Suppressor macrophage treated with lipopolysaccharide for 4 hours (primary cell): Measurements from ENCODE around the gene LBP.
A peak's percentile ranks its signal among the peaks of the same experiment; 100 is the strongest.
"Not testable (repeated sequence)": the region's sequence is repeated elsewhere in the genome, so short reads cannot be mapped to it uniquely, and the experiment has no call there.

Experiments
- DNase-seq: peaks from one replicate; pipeline ENCODE4 v3.0.0-alpha.2; 2020

Gene LBP

GRCh38 chr20:38402089-38402488 lies 55.8 kb downstream of the LBP start:
- no peak for DNase-seq

- no peak for DNase-seq
Measured at GRCh38 chr20:38402816-38403215, 56.5 kb downstream of the LBP start.

DNA sequence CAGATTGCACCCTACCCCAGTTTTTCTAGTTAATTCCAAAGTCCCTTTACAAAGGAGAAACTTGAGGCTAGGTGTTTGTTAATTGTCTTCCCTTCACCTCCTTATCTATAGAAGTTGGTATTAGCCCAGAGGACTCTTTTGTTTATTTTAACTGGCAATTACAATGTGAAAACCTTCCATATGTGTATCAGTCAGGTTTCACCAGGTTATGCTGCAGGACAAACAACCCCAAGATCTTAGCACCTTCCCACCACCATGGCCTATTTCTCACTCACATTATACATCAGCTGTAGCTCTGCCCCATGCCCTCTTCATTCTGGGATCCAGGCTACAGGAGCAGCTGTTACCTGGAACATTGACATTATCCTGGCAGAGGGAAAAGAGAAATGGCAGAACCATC lies 57.7 kb downstream of the LBP start:
- no peak for DNase-seq

DNA sequence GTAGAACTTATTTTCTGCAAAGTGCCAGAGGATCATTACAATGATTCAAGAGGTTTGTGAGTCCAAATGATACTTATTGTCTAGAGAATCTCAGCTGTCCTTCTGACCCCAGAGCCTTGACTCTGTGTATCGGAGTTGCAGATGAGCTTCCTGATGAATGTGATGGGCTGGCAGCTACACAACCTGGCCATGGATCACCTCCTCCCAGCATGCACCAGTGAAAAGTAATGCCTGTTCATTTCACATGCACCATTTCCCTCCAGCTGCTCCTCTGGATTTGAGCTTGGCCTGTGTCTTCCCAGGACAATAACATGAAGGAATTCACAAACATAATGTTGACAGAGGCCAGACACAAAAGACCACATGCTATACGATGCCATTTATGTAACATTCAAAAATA lies 58.9 kb downstream of the LBP start:
- DNase-seq = no peak

- DNase-seq = no peak
Measured at GRCh38 chr20:38406476-38406875, 60.2 kb downstream of the LBP start.

GRCh38 chr20:38407321-38407720 lies 61.0 kb downstream of the LBP start:
- DNase-seq = no peak

DNA sequence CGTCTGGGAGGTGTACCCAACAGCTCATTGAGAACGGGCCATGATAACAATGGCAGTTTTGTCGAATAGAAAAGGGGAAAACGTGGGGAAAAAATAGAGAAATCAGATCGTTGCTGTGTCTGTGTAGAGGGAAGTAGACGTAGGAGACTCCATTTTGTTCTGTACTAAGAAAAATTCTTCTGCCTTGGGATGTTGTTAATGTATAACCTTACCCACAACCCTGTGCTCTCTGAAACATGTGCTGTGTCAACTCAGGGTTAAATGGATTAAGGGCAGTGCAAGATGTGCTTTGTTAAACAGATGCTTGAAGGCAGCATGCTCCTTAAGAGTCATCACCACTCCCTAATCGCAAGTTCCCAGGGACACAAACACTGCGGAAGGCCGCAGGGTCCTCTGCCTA lies 61.5 kb downstream of the LBP start:
- DNase-seq = not testable (repeated sequence)

- no peak for DNase-seq
Measured at GRCh38 chr20:38412877-38413577, 66.7 kb downstream of the LBP start.

DNA sequence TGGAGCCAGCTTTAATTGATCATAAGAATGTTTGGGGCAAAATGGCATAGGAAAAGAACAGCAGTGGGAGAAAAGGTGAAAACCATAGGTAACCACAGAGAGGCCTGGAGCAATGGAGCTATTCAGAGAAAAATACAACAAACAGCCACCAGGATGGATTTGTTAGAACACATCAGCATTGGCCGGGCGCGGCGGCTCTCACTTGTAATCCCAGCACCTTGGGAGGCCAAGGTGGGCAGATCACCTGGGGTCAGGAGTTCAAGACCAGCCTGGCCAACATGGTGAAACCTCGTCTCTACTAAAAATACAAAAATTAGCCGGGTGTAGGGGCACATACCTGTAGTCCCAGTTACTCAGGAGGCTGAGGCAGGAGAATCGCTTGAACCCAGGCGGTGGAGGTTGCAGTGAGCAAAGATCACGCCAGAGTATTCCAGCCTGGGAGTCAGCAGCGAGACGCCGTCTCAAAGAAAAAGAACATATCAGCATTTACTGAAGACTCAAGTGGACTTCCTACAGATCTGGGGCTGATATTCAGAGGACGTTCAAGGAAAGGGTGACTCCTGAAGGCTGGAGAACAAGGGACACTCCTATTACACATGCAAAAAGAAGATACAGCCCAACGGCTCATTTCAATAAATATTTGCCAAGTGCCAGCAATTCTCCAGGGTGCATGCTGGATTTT lies 68.6 kb downstream of the LBP start:
- DNase-seq = no peak

DNA sequence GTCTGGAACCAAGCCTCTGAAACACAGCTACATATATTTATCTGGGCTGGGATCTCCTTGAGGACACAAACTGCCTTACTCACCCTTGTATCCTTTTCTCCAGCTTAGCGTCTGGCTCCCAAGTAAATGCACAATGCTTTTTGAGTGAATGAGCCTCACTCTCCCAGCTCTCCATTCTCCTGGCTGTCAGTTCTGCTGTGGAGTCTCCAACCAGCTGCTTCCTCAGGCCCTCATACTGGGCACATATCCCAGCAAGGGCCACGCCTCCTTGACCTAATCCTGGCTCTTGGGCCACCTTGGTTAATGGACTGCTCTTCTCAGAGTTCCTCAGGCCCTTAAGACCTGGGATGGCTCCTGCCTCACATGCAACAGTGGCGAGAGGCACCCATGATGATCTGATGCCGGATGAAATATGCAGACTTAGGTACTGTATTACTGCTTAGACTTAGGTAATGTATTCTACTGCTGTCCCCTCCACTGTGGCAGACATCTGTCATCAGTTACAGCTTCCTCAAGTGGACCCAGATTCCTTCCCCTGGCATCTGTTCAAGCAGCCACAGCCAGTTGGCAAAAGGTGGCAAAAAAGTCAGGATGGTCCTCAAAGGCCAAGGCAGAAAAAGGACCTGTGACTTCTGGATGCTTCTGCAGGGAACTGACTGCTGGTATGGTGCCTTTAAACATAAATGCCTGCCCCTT lies 72.4 kb downstream of the LBP start:
- DNase-seq = no peak

DNA sequence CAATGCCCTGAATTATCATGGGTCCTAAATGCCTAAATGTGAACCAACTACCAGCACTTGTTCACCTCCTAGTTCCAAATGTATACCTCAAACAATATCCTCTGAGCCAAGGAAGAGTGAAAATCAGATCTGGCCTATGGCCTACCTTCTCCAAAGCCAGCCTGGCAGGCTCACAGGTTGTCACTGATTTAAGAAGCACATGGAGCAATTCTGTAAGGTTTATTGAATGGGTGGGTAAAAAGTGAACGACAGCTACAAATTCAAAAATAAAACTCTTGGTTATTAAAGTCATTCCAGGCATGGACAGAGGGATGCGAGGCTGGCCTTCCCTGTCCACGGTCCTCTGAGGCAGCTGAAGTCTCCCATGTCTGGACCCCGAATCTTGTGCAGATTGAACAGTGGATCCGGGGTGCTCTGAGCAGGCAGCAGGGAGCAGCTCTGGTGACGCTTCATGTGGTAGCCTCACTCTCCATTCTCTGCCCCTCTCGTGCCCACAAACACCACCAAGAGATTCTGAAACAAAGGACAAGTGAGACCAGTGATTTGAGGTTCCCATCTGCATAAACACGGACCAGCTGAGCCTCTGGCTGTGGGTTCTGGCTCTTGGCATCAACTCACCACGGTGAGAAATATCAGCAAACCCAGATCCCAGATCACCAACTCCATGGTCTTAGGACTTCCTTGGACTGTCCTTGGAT lies 74.3 kb downstream of the LBP start:
- no peak for DNase-seq

- no peak for DNase-seq
Measured at GRCh38 chr20:38421915-38422314, 75.6 kb downstream of the LBP start.

- no peak for DNase-seq
Measured at GRCh38 chr20:38423541-38423940, 77.3 kb downstream of the LBP start.

- DNase-seq = no peak
Measured at GRCh38 chr20:38424401-38424800, 78.1 kb downstream of the LBP start.

GRCh38 chr20:38426006-38426897 lies 80.0 kb downstream of the LBP start:
- peak; percentile 75 for DNase-seq
